ENCODE results near the gene FXYD3.

The FXYD3 gene

GRCh38 chr19:35154525-35155406 is 39.1 kb downstream of the FXYD3 start, which contains the start of gene FXYD5:
TSS of gene FXYD5 (plus strand) at chr19:35154735. CDS start at chr19:35155551, 816 bp downstream.
- H3K4me1 ChIP-seq (ENCODE audit: control insufficient read depth, insufficient read depth, low read length, unreplicated experiment) = peaks cover 8% of the 10 kb centered on the region
- peak within 1 kb of the TSS; percentile 64; the same call in 1 of the 2 replicates for H3K27ac ChIP-seq (ENCODE audit: low read depth, low read length)

GRCh38 chr19:35155441-35155840 is 39.8 kb downstream of the FXYD3 start:
- Histone ChIP-seq H2AFZ (ENCODE audit: low read length, unreplicated experiment) (peak overlapping the region; percentile 50), H3K27ac (ENCODE audit: low read depth, low read length) (no peak overlapping the region), H3K4me1 (ENCODE audit: control insufficient read depth, insufficient read depth, low read length, unreplicated experiment) (peaks cover 8% of the 10 kb centered on the region), H3K36me3 (ENCODE audit: insufficient read depth, low read length) (peaks cover 14% of the 10 kb centered on the region), H3K79me2 (ENCODE audit: control insufficient read depth, insufficient read depth, low read length, unreplicated experiment) (peaks cover 21% of the 10 kb centered on the region), H3K4me3 (ENCODE audit: low read depth, low read length) (peak overlapping the region; percentile 93), H3K27me3 (ENCODE audit: insufficient read depth, low read length) (no peaks in the 10 kb centered on the region)

More at GRCh38 chr19:35154525-35155406, 39.1 kb downstream of the FXYD3 start, which contains the start of gene FXYD5:
- H3K36me3 ChIP-seq (ENCODE audit: insufficient read depth, low read length) = peaks cover 14% of the 10 kb centered on the region; the same call in 1 of the 2 replicates
- H3K4me3 ChIP-seq (ENCODE audit: low read depth, low read length) = peak within 1 kb of the TSS; percentile 93
- H2AFZ ChIP-seq (ENCODE audit: low read length, unreplicated experiment) = peak within 1 kb of the TSS; percentile 81
- peaks cover 21% of the 10 kb centered on the region for H3K79me2 ChIP-seq (ENCODE audit: control insufficient read depth, insufficient read depth, low read length, unreplicated experiment)
- no peaks in the 10 kb centered on the region for H3K27me3 ChIP-seq (ENCODE audit: insufficient read depth, low read length)

GRCh38 chr19:35155981-35156672 is 40.5 kb downstream of the FXYD3 start:
- H3K27me3 ChIP-seq (ENCODE audit: insufficient read depth, low read length) = no peaks in the 10 kb centered on the region
- peaks cover 21% of the 10 kb centered on the region for H3K79me2 ChIP-seq (ENCODE audit: control insufficient read depth, insufficient read depth, low read length, unreplicated experiment)
- no peak overlapping the region for H3K27ac ChIP-seq (ENCODE audit: low read depth, low read length)
- H3K4me1 ChIP-seq (ENCODE audit: control insufficient read depth, insufficient read depth, low read length, unreplicated experiment) = peaks cover 8% of the 10 kb centered on the region
- peaks cover 19% of the 10 kb centered on the region for H3K36me3 ChIP-seq (ENCODE audit: insufficient read depth, low read length)
- no peak overlapping the region for H2AFZ ChIP-seq (ENCODE audit: low read length, unreplicated experiment)
- peak overlapping the region; percentile 93 for H3K4me3 ChIP-seq (ENCODE audit: low read depth, low read length)

GRCh38 chr19:35156673-35157014 is 41.0 kb downstream of the FXYD3 start:
- Histone ChIP-seq H3K4me3 (ENCODE audit: low read depth, low read length) (no peak overlapping the region), H2AFZ (ENCODE audit: low read length, unreplicated experiment) (no peak overlapping the region), H3K4me1 (ENCODE audit: control insufficient read depth, insufficient read depth, low read length, unreplicated experiment) (peaks cover 8% of the 10 kb centered on the region), H3K27ac (ENCODE audit: low read depth, low read length) (no peak overlapping the region), H3K27me3 (ENCODE audit: insufficient read depth, low read length) (no peaks in the 10 kb centered on the region), H3K36me3 (ENCODE audit: insufficient read depth, low read length) (peaks cover 24% of the 10 kb centered on the region), H3K79me2 (ENCODE audit: control insufficient read depth, insufficient read depth, low read length, unreplicated experiment) (peaks cover 21% of the 10 kb centered on the region)

GRCh38 chr19:35157431-35157830 is 41.8 kb downstream of the FXYD3 start:
- Histone ChIP-seq H3K79me2 (ENCODE audit: control insufficient read depth, insufficient read depth, low read length, unreplicated experiment) (peaks cover 21% of the 10 kb centered on the region), H3K4me1 (ENCODE audit: control insufficient read depth, insufficient read depth, low read length, unreplicated experiment) (peaks cover 8% of the 10 kb centered on the region), H3K27me3 (ENCODE audit: insufficient read depth, low read length) (no peaks in the 10 kb centered on the region), H3K4me3 (ENCODE audit: low read depth, low read length) (no peak overlapping the region), H2AFZ (ENCODE audit: low read length, unreplicated experiment) (no peak overlapping the region), H3K36me3 (ENCODE audit: insufficient read depth, low read length) (peaks cover 32% of the 10 kb centered on the region), H3K27ac (ENCODE audit: low read depth, low read length) (no peak overlapping the region)

GRCh38 chr19:35159606-35160005 is 44.0 kb downstream of the FXYD3 start:
- Histone ChIP-seq H3K4me1 (ENCODE audit: control insufficient read depth, insufficient read depth, low read length, unreplicated experiment) (peaks cover 8% of the 10 kb centered on the region), H3K36me3 (ENCODE audit: insufficient read depth, low read length) (peaks cover 53% of the 10 kb centered on the region), H3K27me3 (ENCODE audit: insufficient read depth, low read length) (no peaks in the 10 kb centered on the region), H3K4me3 (ENCODE audit: low read depth, low read length) (no peak overlapping the region), H2AFZ (ENCODE audit: low read length, unreplicated experiment) (no peak overlapping the region), H3K79me2 (ENCODE audit: control insufficient read depth, insufficient read depth, low read length, unreplicated experiment) (peaks cover 21% of the 10 kb centered on the region), H3K27ac (ENCODE audit: low read depth, low read length) (no peak overlapping the region)

GRCh38 chr19:35160629-35161433 is 45.2 kb downstream of the FXYD3 start:
- Histone ChIP-seq H3K79me2 (ENCODE audit: control insufficient read depth, insufficient read depth, low read length, unreplicated experiment) (peaks cover 13% of the 10 kb centered on the region), H3K27me3 (ENCODE audit: insufficient read depth, low read length) (no peaks in the 10 kb centered on the region), H2AFZ (ENCODE audit: low read length, unreplicated experiment) (no peak overlapping the region), H3K27ac (ENCODE audit: low read depth, low read length) (no peak overlapping the region), H3K4me1 (ENCODE audit: control insufficient read depth, insufficient read depth, low read length, unreplicated experiment) (peaks cover 6% of the 10 kb centered on the region), H3K36me3 (ENCODE audit: insufficient read depth, low read length) (peaks cover 63% of the 10 kb centered on the region), H3K4me3 (ENCODE audit: low read depth, low read length) (no peak overlapping the region)

- Histone ChIP-seq H3K79me2 (ENCODE audit: control insufficient read depth, insufficient read depth, low read length, unreplicated experiment) (peaks cover 8% of the 10 kb centered on the region), H3K36me3 (ENCODE audit: insufficient read depth, low read length) (peaks cover 68% of the 10 kb centered on the region), H3K4me3 (ENCODE audit: low read depth, low read length) (no peak overlapping the region), H3K27me3 (ENCODE audit: insufficient read depth, low read length) (no peaks in the 10 kb centered on the region), H2AFZ (ENCODE audit: low read length, unreplicated experiment) (no peak overlapping the region), H3K4me1 (ENCODE audit: control insufficient read depth, insufficient read depth, low read length, unreplicated experiment) (peaks cover under 1% of the 10 kb centered on the region), H3K27ac (ENCODE audit: low read depth, low read length) (no peak overlapping the region)
These were observed 45.8 kb downstream of the FXYD3 start for GRCh38 chr19:35161434-35161743.

- Histone ChIP-seq H3K4me3 (ENCODE audit: low read depth, low read length) (no peak overlapping the region), H2AFZ (ENCODE audit: low read length, unreplicated experiment) (no peak overlapping the region), H3K36me3 (ENCODE audit: insufficient read depth, low read length) (peaks cover 68% of the 10 kb centered on the region), H3K79me2 (ENCODE audit: control insufficient read depth, insufficient read depth, low read length, unreplicated experiment) (no peaks in the 10 kb centered on the region), H3K27me3 (ENCODE audit: insufficient read depth, low read length) (no peaks in the 10 kb centered on the region), H3K27ac (ENCODE audit: low read depth, low read length) (no peak overlapping the region), H3K4me1 (ENCODE audit: control insufficient read depth, insufficient read depth, low read length, unreplicated experiment) (no peaks in the 10 kb centered on the region)
These were observed 47.1 kb downstream of the FXYD3 start for GRCh38 chr19:35162471-35163326.

GRCh38 chr19:35164418-35164817 is 48.8 kb downstream of the FXYD3 start:
- H3K36me3 ChIP-seq (ENCODE audit: insufficient read depth, low read length) = peaks cover 62% of the 10 kb centered on the region
- H3K27ac ChIP-seq (ENCODE audit: low read depth, low read length) = no peak overlapping the region
- no peaks in the 10 kb centered on the region for H3K4me1 ChIP-seq (ENCODE audit: control insufficient read depth, insufficient read depth, low read length, unreplicated experiment)
- H3K79me2 ChIP-seq (ENCODE audit: control insufficient read depth, insufficient read depth, low read length, unreplicated experiment) = no peaks in the 10 kb centered on the region
- H3K4me3 ChIP-seq (ENCODE audit: low read depth, low read length) = no peak overlapping the region
- no peaks in the 10 kb centered on the region for H3K27me3 ChIP-seq (ENCODE audit: insufficient read depth, low read length)
- no peak overlapping the region for H2AFZ ChIP-seq (ENCODE audit: low read length, unreplicated experiment)

Data from ACC112 (cell line).